Fibroblast of villous mesenchyme (primary cell): ENCODE data around the gene PTPRN2. TPM values are rescaled to one million over a fixed set of nuclear protein-coding genes. Genes with fewer than 3 reads are reported as not detected.

Experiments
- DNase-seq: peaks from one replicate; pipeline ENCODE4 v3.0.0-alpha.2; 2010; ENCODE audit warnings: low read depth
- H3K4me3 ChIP-seq: 2 replicates; pipeline ENCODE4 v1.5.1; 2011; ENCODE audit warnings: low read depth, mild to moderate bottlenecking, low read length
- total RNA-seq: library from RNA; depleted of rRNA; stranded (reverse); fragments of >200 nt; gene quantifications from 2 replicates; pipeline ENCODE4 v1.2.3, GENCODE V29; 2012
- TF ChIP-seq, protein P1 (sequence below): IDR thresholded peaks from 2 replicates; pipeline ENCODE4 v1.5.1; 2012; ENCODE audit warnings: low read depth, mild to moderate bottlenecking, low read length; ENCODE audit not compliant: insufficient read depth

PTPRN2 gene
- total RNA-seq, 1 donor: not detected

- TF ChIP-seq, protein P1, sequence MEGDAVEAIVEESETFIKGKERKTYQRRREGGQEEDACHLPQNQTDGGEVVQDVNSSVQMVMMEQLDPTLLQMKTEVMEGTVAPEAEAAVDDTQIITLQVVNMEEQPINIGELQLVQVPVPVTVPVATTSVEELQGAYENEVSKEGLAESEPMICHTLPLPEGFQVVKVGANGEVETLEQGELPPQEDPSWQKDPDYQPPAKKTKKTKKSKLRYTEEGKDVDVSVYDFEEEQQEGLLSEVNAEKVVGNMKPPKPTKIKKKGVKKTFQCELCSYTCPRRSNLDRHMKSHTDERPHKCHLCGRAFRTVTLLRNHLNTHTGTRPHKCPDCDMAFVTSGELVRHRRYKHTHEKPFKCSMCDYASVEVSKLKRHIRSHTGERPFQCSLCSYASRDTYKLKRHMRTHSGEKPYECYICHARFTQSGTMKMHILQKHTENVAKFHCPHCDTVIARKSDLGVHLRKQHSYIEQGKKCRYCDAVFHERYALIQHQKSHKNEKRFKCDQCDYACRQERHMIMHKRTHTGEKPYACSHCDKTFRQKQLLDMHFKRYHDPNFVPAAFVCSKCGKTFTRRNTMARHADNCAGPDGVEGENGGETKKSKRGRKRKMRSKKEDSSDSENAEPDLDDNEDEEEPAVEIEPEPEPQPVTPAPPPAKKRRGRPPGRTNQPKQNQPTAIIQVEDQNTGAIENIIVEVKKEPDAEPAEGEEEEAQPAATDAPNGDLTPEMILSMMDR: no peak
- no peak for DNase-seq
- no peak overlapping the region for H3K4me3 ChIP-seq
Observed at GRCh38 chr7:158289231-158289630, 298.4 kb downstream of the PTPRN2 start.

DNA sequence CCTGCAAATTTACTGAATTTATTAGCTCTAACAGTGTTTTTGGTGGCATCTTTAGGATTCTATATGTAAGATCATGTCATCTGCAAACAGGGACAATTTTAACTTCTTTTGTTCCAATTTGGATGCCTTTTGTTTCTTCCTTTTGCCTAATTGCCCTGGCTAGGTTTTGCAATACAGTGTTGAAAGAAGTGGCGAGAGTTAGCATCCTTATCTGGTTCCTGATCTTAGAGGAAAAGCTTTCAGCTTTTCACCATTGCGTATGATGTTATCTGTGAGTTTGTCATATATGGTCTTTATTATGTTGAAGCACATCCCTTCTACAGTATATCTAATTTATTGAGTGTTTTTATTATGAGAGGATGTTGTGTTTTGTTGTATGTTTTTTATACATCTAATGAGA is 301.4 kb downstream of the PTPRN2 start:
- DNase-seq: no peak
- TF ChIP-seq, protein P1: no peak
- H3K4me3 ChIP-seq: no peak overlapping the region

DNA sequence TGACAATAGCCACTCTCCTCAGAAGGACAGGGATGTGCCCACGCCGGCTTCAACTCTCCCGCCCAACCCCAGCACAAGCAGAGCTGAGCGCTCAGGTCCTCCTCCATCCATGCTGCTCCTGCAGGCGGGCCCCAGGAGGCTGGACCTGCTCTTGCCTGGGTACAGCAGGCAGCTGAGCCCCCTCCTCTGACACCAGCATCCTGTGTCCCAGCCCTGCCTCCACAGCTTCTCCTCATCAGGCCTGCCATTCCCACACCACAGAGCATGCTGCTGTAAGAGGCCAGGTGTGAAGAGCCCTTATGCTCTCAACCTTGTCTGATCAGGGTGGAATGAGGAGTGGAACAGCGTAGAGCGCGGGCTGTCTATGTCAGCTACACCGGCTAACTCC is 302.2 kb downstream of the PTPRN2 start:
- no peak overlapping the region for H3K4me3 ChIP-seq
- DNase-seq: no peak
- TF ChIP-seq, protein P1: no peak

DNA sequence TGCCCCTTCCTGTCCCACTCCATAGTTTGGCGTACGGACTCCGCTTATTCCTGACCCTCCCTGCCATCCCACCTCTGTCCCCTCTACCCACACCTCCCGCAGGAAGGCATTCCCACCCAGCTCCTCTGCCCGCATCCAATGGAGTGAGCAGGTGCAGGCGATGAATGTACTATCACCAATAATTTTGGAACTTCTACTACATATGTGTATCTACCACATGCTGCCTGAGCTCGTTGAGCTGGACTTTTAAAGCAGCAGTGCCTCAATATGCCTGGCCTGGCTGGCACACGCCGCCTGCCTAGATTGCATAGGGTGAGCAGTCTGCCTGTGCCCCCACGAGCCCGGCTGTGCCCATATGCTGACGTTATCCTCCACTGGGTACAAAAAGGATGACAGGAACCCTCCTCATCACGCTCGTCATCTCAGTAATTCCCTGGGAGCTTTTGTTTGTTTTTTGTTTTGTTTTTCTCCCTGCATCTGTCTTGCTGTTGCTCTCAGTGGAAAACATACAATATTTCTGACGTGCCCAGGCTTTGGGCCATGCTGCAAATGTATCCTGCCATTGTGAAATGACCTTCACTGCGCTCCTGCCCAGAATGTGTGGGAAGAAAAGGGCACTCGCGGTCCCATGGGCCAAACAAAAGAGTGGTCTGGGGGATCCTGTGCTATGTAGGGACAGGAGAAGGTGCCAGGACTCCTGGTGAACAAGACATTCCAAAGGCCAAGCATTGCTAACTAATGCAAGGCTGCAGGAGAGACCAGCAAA is 302.8 kb downstream of the PTPRN2 start:
- no peak for DNase-seq
- H3K4me3 ChIP-seq: no peak overlapping the region
- TF ChIP-seq, protein P1: no peak

DNA sequence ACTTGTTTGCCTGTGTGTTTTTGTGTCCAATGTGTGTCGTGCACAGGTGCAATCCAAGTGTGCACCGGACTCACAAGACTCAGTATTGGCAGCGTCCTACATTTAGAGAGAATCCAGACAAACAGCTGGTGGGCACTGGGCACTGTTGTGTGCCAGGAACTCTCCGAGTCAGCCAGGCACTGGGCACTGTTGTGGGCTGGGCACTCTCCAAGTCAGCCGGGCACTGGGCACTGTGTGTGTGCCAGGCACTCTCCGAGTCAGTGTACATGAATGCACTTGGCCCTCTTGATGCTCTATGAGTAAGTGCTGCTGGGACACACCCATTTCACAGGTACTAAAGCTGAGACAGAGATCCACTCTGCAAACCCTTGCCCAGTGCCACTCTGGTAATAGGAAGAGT is 303.5 kb downstream of the PTPRN2 start:
- TF ChIP-seq, protein P1: no peak
- DNase-seq: no peak
- no peak overlapping the region for H3K4me3 ChIP-seq

DNA sequence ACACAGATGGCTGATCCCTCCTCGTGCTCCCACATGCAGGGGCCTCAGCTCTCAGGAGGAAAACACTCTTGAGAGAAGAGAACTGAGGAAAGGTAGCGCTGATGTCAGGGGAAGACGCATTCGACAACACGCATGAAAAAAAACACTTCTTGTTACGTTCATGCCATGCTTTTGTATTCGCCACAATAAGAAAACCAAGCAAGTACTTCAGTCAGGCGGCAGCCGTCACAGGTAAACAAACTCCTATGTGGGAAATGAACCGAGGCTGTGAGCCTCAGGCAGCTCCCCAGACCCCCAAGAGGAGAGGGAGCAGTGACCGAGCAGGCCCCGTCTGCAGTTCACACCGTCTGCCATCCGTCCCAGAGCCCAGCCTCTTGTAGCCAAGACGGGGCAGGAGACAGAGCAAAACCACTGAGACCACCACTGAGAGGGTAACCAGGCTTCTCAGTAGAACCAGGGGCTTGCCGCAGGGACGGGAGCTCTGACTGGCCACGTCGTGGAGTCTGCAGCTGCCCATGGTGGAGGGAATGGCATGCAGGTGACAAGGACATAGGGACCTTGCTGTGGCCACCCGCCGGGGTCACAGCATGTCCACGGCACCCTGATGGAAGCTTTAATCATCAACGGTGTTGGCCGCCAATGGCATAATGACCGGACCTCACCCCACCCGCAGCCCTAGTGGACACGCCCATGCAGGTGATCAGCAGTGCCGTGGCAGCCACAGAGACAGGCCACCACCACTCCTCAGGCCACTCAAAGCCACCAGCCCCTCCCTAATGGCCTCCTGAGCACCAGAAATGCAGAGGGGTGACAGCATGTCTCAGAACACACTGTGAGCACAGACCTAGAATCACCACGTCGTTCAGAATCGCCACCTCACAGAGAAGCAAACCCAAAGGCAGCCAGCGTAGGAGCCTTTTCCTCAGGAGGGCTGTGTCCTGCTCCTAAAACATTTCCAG is 304.3 kb downstream of the PTPRN2 start:
- no peak for DNase-seq
- H3K4me3 ChIP-seq: no peak overlapping the region
- TF ChIP-seq, protein P1: no peak
